ENCODE data around the gene HMG20A.

HMG20A gene

DNA sequence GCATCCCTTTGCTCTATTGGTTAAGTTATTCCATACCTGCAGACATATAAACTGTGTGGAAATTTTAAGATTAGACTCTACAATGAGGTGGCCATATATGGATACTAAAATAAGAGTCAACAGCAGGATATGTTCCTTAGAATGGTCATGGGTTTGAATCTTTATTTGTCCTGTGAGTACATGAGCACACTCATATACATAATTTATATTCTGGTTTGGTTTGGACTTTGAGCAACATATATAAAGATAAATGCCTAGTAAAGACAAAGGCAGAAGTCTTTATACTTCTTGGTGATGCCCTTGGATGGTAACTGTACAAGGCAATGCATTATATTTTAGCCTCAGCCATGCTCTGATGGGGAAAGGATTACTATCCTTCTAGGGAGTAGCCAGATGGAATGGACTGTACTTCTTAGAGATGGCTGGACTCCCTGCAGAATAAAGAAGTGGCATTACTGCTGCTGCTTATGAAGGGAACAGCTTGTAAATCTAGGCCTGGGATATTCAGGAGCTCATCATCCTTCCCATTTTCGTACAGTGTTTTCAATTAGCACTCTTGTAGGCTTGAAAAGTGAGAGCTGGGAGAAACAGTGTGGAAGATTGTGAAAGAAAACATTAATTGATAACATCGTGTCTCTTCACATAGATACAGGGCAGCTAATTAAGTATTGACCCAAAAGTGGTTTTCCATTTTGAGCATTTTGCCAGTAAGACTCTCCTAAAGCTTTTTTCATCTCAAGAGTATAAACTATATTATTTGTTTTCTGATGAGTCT lies 60.4 kb downstream of the HMG20A start:
- no peak for DNase-seq

DNA sequence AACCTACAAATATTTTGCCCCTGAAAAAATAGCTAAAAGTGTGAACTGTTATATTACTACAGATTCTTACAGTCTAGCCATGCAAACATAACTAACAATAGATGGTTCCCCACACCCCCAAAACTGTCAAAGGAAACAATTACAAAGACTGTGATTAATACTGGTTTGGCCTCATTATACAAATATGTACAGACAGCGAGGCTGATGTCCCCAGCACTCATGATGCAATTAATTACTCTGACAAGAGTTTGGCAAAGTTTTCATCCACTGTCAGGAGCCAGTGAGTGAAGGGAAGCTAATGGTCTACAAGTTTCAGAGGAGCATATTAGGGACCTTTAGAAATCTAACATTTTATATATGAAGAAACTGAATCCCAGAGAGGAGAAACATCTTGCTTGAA lies 61.0 kb downstream of the HMG20A start:
- DNase-seq = no peak

GRCh38 chr15:77482570-77482969 lies 61.9 kb downstream of the HMG20A start:
- DNase-seq = no peak

GRCh38 chr15:77483425-77484140 lies 62.9 kb downstream of the HMG20A start:
- DNase-seq = no peak

GRCh38 chr15:77484994-77485393 lies 64.3 kb downstream of the HMG20A start:
- no peak for DNase-seq

DNA sequence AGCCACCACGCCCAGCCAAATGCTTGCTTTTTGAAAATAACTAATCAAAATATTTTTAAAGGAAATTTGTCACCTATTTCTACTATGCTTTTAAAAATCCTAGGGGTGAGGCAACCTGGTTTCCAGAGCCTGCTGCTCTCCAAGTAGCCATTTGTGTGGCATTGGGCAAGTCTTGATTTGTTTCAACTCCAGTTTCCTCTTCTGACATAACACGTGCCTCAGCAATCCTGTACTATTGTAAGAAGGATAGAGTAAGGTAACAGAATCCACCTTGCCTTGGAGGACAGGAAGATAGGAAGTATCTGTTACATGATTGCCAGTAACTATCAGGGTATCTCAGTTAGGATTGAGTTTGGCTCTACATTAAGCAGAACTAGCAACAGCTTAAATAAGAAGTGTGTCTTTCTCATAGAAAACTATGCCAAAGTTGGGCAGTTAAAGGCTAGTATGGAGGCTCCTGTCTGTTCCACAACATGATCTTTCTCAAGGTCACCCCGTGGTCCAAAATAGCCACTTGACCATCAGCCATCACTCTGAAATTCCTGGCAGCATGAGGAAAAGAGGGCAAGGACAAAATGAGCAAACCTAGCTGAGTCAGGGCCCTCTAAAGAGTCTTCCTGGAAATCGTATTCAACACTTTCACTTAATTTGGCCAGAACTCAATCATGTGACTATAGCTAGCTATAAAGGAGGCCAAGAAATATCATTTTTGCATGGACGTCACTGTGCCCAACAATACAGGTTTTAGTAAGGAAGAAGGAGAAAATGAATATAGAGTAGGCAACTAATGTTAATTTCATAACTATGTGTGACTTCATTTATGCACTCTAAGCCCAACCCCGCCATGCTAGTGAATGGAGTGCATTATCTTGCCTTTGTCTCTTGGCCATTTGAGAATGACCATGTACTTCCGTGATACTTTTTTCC lies 66.1 kb downstream of the HMG20A start:
- no peak for DNase-seq

DNA sequence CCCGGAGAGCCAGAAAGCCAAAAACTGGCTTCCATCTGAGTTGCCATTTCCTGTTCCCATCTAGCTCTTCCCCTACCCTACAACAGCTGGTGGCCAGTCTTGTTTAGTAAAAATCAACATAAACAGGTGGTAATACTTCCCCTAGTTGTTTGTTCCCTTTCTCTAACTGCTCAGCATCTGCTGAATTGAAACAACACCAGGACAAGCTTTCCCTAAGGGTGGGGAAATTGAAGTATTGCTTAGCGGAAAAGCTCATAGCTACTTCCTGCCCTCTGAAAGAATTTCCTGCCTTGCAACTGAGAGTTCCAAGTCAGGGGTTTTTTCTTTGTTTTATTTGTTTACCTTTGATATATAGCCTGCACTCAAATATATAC lies 66.8 kb downstream of the HMG20A start:
- DNase-seq = peak; percentile 22

DNA sequence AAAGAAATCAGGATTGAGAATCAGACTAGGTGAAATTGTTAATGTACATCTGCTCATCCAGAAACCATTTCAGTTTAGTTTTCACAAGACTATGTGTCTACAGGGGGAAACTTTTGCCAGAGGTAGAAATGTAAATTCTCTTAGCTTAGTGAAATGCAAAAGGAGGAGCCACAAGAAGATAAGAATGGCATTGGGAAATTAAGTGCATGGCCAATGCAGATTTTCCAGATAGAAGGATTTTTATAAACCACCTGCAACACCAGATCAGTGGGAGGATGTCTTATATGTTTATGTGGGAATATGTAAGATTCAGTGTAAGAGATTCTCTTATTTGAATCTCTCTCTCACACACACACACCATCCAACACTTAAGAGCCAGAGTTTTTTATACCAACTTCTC lies 67.2 kb downstream of the HMG20A start:
- no peak for DNase-seq

DNA sequence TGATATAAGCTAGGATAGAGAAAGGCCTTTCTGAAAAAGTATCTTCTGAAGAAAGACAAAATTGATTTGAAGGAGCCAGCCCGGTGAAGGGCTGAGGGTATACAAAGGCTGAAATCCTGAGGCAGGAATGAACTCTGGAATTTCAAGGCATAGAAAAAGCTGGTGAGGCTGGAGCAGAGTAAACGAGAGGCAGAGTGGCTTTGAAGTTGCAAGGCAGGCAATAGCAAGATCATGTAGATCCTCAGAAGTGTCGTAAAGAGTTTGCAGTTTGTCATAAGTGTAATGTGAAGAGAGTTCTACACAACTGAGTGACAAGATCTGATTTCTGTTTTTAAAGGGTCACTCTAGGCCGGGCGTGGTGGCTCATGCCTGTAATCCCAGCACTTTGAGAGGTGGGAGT lies 69.0 kb downstream of the HMG20A start:
- DNase-seq = no peak

- no peak for DNase-seq
These were observed 72.7 kb downstream of the HMG20A start for GRCh38 chr15:77493324-77493907.

- no peak for DNase-seq
These were observed 73.6 kb downstream of the HMG20A start for GRCh38 chr15:77494073-77494867.

GRCh38 chr15:77494964-77495363 lies 74.3 kb downstream of the HMG20A start:
- DNase-seq = no peak

DNA sequence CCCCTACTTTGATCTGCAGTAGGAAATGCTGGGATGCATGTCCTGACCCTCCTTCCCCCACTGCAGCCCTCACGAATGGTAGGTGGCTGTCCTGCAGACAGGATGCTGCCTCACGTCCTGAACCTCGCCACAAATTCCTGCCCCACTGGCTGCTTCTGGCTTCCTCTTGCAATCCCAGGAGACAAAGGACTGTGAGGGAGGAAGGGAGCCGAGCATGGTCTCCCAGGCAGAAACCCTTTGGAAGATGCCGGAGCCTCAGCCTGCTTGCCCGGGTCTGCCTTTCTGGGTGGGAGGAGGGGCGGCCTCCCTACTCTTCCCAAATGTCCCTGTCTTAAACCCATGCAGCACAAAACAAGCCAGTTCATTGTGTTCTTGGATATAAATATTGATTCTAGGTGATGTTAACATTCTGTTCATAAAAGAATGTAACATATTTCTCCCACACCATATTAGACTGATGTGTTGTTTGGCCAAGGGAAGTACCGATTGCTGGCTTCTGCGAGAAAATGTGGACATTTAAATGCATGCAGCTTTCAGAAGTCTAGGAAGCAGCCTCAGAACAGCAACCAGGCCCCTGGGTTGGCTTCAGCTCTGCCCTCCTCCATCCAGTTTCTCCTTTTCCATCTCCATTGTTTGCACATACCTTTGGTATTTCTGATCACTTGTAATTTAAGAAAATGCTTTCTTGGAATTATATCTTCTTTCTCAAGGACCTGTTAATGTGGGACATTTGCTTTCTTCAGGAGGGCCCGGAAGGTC lies 75.3 kb downstream of the HMG20A start:
- DNase-seq = no peak

DNA sequence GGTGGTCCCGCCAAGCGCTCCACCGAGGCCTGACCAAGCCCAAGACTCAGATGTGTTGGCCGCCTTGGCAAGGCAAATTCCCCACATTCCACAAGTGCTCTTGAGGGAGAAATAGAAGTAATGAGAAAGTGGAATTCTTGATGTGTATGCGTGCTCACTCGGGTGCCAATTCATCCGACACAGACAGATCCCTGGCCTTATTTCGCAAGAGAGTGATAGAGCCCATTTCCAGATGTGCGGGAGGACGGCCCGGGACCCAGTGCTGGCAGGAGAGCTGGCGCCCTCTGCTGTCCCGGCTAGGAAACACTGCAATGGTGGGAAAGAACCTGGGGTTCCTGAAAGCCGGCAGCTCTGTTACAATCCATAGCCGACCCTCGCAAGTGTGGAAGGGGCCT lies 76.0 kb downstream of the HMG20A start:
- DNase-seq = peak; percentile 63

- DNase-seq = peak; percentile 81
These were observed 76.5 kb downstream of the HMG20A start for GRCh38 chr15:77497110-77497737.

GRCh38 chr15:77497942-77498361 lies 77.3 kb downstream of the HMG20A start:
- DNase-seq = no peak

GRCh38 chr15:77499087-77499760 lies 78.5 kb downstream of the HMG20A start:
- DNase-seq = no peak

DNA sequence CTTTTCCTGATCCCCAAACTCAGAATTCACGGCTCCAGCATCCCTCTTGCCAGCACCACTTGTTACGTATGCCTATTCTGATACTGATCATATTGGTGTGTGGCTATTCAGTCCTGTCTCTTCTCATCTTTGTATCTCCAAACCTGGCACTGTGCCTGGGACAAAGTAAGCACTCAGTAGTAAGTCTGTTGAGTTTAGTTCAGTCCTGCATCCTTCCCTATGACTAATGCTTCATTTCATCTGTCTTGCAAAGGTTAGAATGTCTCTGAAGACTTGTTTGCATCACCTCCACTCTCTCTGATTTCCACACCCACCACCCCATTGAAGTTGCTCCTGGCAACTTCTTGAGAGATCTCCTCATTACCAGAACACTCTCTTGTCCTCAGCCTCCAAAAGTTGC lies 80.3 kb downstream of the HMG20A start:
- DNase-seq = no peak

DNA sequence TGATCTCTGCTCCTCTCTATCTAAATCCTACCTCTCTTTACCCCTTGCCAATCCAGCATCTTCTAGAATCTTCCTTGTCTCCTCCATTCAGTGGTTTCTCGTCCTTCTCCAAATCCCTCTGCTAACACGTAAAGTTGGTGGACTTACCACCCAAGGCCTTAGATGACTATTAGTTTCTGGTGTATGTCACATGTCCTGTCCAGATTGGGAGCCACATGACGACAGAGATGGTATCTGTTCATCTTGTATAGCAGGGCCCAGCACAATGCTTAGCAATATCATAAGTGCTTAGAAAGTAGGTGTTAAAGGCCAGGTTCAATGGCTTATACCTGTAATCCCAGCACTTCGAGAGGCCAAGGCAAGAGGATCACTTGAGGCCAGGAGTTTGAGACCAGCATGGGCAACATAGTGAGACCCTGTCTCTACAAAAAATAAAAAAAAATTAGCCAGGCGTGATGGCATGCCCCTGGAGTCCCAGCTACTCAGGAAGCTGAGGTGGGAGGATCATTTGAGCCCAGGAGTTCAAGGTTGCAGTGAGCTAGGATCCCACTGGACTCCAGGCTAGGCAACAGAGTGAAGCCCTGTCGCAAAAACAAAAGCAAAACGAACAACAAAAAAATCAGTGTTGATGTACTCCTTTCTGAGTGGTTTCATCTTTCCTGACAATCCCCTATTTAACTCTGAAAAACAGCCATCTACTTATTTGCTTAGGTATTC lies 81.8 kb downstream of the HMG20A start:
- DNase-seq = no peak

- DNase-seq = no peak
These were observed 82.6 kb downstream of the HMG20A start for GRCh38 chr15:77503240-77503639.

Data from DMS 273 treated with DMSO at 0.1 percent for 48 hours (cell line).